Thoracic aorta (tissue), 2 donors: ENCODE measurements around the gene XRCC4. TPM values are rescaled to one million over a fixed set of nuclear protein-coding genes. Genes with fewer than 3 reads are reported as not detected.
A peak's percentile ranks its signal among the peaks of the same experiment; 100 is the strongest.

Source experiments
- ATAC-seq: fragments of 150-250 bp; one replicate; pipeline ENCODE4 v1.8.0; 2017; ENCODE audit warnings: low read depth; ENCODE audit not compliant: insufficient number of reproducible peaks, low FRiP score
- DNase-seq: peaks from one replicate; pipeline ENCODE4 v3.0.0-alpha.2; 2020; ENCODE audit warnings: low spot score
- H3K27ac ChIP-seq, 2 donors: fragments of 200-600 bp; sonication (generic); 1 replicate in 1 of 2; 2 replicates in 1 of 2; pipeline ENCODE4 v1.5.1; 2016; ENCODE audit warnings: mild to moderate bottlenecking in 2 of 2, moderate library complexity in 2 of 2
- H3K27me3 ChIP-seq: fragments of 200-600 bp; sonication (generic); replicated peaks from 2 replicates; pipeline ENCODE4 v1.6.0; 2016; ENCODE audit warnings: mild to moderate bottlenecking; ENCODE audit not compliant: insufficient read depth
- H3K36me3 ChIP-seq: fragments of 200-600 bp; sonication (generic); one replicate; pipeline ENCODE4 v1.5.1; 2016
- H3K4me1 ChIP-seq, 2 donors: fragments of 200-600 bp; sonication (generic); 1 replicate in 1 of 2; 2 replicates in 1 of 2; pipeline versions ENCODE4 v1.5.1 to v1.6.0; 2016; ENCODE audit warnings: low read depth in 2 of 2, mild to moderate bottlenecking in 1 of 2; ENCODE audit not compliant: control insufficient read depth in 1 of 2
- H3K4me3 ChIP-seq: fragments of 200-600 bp; sonication (generic); 2 replicates; pipeline ENCODE4 v1.5.1; 2016; ENCODE audit warnings: mild to moderate bottlenecking
- H3K9me3 ChIP-seq: fragments of 200-600 bp; sonication (generic); 2 replicates; pipeline ENCODE4 v1.5.1; 2016
- total RNA-seq, 2 donors: library from RNA; depleted of rRNA; stranded (reverse); fragments of >200 nt; gene quantifications; one replicate each; pipeline versions ENCODE4 v1.1.0 to v1.2.3, GENCODE V29; 2016
- TF ChIP-seq, protein P1 (sequence below): fragments of 200-600 bp; sonication (generic); IDR thresholded peaks from one replicate; pipeline ENCODE4 v1.5.1; 2019; ENCODE audit warnings: antibody characterized with exemption

The XRCC4 gene
- total RNA-seq, 2 donors from 2014 or later = 7.8 to 11.1 TPM

DNA sequence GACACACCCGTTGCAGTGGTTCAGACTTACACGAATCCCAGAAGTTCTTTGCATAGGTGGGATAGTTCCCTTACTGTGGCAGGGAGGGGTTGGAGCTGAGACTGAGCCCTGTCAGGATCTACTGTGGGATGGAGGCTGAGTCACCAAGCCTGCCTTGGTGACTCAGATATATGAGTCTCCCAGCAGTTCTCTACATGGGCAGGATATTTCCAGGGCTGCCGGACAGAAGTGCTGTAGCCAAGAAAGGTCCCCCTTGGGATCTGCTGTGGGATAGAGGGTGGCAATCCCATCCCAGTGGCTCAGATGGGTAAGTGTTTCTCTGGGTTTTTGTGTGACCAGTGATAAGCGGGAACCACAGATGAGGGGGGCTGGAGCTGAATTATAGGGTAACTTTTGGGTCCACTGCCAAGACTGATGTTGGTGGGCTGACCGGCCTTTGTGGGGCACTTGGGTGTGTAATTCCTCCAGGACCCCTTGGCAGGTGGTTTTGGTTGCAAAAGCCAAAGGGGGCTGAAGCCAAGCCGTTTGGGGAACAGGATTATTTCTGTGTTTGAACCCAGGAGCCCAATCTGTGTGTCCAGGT is 18.7 kb downstream of the XRCC4 start:
- no peak for DNase-seq
- Histone ChIP-seq H3K36me3 (no peaks in the 10 kb centered on the region), H3K27ac (peak overlapping the region in 1 of 2 donors; percentile 41), H3K4me3 (no peak overlapping the region), H3K27me3 (no peaks in the 10 kb centered on the region), H3K9me3 (peaks cover 8% of the 10 kb centered on the region), H3K4me1 (peaks cover 14 to 27% of the 10 kb centered on the region in 2 donors)
- ATAC-seq = peak; percentile 93
- TF ChIP-seq, protein P1, sequence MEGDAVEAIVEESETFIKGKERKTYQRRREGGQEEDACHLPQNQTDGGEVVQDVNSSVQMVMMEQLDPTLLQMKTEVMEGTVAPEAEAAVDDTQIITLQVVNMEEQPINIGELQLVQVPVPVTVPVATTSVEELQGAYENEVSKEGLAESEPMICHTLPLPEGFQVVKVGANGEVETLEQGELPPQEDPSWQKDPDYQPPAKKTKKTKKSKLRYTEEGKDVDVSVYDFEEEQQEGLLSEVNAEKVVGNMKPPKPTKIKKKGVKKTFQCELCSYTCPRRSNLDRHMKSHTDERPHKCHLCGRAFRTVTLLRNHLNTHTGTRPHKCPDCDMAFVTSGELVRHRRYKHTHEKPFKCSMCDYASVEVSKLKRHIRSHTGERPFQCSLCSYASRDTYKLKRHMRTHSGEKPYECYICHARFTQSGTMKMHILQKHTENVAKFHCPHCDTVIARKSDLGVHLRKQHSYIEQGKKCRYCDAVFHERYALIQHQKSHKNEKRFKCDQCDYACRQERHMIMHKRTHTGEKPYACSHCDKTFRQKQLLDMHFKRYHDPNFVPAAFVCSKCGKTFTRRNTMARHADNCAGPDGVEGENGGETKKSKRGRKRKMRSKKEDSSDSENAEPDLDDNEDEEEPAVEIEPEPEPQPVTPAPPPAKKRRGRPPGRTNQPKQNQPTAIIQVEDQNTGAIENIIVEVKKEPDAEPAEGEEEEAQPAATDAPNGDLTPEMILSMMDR = no peak

DNA sequence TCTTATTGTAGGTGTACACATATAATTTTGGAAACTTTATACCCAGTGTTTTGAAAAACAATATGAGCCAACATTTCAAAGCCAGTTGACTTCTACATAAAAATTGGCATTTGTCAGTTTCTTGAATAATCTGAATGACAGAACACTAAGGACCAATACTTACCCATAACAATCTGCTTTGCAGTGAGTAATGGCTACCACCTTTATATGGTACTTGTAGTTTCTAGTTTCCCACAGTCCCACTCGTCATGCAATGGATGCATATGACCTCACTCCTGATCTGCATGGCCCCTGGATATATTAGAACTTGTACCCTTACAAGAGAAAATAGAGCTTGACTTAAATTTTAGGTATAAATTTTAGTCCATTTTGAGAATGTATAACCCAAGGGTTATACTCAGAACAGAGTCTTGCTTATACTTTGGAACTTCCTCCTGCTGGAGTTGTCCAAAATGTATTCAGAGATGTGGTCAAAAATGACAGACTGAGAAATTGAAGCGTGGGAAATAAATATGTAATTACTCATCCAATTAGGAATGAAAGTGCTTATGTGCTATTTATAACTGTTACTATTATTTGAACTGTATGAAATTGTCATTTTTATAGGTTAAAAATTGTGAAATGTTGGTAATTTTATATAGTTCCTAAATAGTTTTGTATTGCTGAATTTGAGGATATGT is 19.5 kb downstream of the XRCC4 start:
- TF ChIP-seq, protein P1 = no peak
- no peak for ATAC-seq
- no peak overlapping the region for H3K4me3 ChIP-seq
- DNase-seq = no peak
- no peaks in the 10 kb centered on the region for H3K36me3 ChIP-seq
- H3K27ac ChIP-seq = peak overlapping the region in 1 of 2 donors; percentile 41
- H3K9me3 ChIP-seq = peaks cover 8% of the 10 kb centered on the region
- H3K27me3 ChIP-seq = no peaks in the 10 kb centered on the region
- H3K4me1 ChIP-seq = peaks cover 14 to 27% of the 10 kb centered on the region in 2 donors

DNA sequence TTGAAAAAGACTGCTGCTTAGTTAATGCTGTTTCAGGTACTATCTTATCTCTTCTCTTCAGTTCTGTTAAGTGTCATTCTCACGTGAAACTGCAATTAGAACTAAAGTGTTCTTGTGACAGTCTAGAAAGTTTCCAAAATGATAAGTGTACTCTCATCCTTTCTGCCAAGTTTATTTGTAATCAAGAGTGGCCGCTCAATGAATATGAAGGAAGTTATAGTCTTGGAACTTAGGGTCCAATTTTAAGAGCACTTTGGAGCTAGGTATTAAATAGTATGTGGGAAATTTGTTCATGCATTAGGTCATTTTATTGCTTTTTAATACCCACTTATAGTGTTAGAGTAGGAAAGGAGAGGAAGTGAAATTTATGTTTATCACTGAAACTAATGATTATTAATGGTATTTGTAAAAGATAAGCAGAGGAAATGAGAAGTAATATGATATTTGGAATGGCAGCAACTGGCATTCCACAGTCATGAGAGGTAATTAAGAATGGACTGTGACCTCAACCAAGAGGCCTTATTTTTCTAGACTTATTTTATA is 20.4 kb downstream of the XRCC4 start:
- Histone ChIP-seq H3K9me3 (peaks cover 8% of the 10 kb centered on the region), H3K27ac (peak overlapping the region in 1 of 2 donors; percentile 16), H3K4me1 (peaks cover 14 to 33% of the 10 kb centered on the region in 2 donors), H3K36me3 (no peaks in the 10 kb centered on the region), H3K27me3 (no peaks in the 10 kb centered on the region), H3K4me3 (no peak overlapping the region)
- ATAC-seq = no peak
- TF ChIP-seq, protein P1 = no peak
- DNase-seq = no peak

DNA sequence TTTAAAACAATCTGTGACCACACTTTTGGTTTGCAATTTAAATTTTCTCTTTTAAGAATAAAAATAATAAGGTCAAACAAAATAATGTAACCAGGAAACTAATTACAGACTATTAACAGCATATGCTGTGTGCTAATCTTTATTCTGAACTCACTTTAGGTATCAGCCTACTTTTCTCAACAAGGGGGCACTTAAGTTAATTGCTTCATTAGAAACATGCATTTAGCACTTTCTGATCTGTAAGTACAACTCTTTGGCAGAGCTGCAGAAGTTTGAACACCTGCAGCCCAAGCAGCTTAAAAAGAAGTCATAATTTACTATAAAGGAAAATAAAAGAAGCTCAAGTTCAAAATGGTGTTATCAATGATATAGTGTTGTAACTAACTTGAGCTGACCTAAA is 21.7 kb downstream of the XRCC4 start:
- ATAC-seq (no peak), DNase-seq (no peak)
- TF ChIP-seq, protein P1 = no peak
- Histone ChIP-seq H3K36me3 (no peaks in the 10 kb centered on the region), H3K4me1 (peaks cover 14 to 33% of the 10 kb centered on the region in 2 donors), H3K27me3 (no peaks in the 10 kb centered on the region), H3K27ac (no peak overlapping the region), H3K4me3 (no peak overlapping the region), H3K9me3 (no peaks in the 10 kb centered on the region)

DNA sequence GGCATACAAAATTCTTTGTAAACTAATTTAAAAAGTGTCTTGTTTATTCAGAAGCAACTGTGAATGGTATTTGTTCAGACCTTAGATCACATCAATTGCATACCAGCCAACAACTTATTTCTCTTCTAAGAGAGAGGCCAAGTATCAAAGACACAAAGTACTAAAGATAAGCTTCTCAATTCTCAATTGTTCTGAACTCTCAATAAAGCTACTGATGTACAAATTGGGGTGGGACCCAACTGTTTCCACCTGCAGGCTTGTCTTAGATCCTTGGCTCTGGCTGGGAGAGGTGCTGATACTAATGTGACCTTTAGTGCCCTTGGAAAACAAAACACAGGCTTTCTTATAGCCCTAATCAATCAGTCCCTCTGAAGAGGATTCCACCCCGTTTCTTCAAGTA is 22.1 kb downstream of the XRCC4 start:
- H3K4me1 ChIP-seq = peaks cover 14 to 33% of the 10 kb centered on the region in 2 donors
- no peak overlapping the region for H3K4me3 ChIP-seq
- ATAC-seq (no peak), DNase-seq (no peak)
- H3K27ac ChIP-seq = no peak overlapping the region
- no peaks in the 10 kb centered on the region for H3K36me3 ChIP-seq
- TF ChIP-seq, protein P1 = no peak
- H3K27me3 ChIP-seq = no peaks in the 10 kb centered on the region
- H3K9me3 ChIP-seq = no peaks in the 10 kb centered on the region
